Panc1 (cell line): ENCODE results near the gene ADAMTS15. TPM values are rescaled to one million over a fixed set of nuclear protein-coding genes. Genes with fewer than 3 reads are reported as not detected.

Experiments
- ATAC-seq: fragments of 200-7000 bp; cut with Tn5 transposase; 2 replicates; pipeline ENCODE4 v1.9.1; 2020; ENCODE audit warnings: mild to moderate bottlenecking, moderate library complexity
- BruUV-seq: library from RNA; stranded (reverse); fragments of 400-500 nt; replicated peaks from 2 replicates; lab custom pipeline; 2021; lab: Mats Ljungman, UMichigan
- CTCF ChIA-PET: fragments of 300-600 bp; sonication (Branson Sonifier 250); formaldehyde crosslinking; loops from one replicate; lab custom pipeline; 2022; ENCODE audit warnings: antibody characterized with exemption; lab: Charles Lee
- POLR2A ChIA-PET: fragments of 300-600 bp; sonication (Branson Sonifier 250); formaldehyde crosslinking; loops from one replicate; lab custom pipeline; 2022; ENCODE audit warnings: antibody characterized with exemption; lab: Charles Lee
- DNase-seq: peaks from one replicate; pipeline ENCODE4 v3.0.0-alpha.2; 2010; ENCODE audit warnings: low read depth, low spot score
- H3K27ac ChIP-seq: 2 replicates; pipeline ENCODE4 v1.5.1; 2011; ENCODE audit warnings: mild to moderate bottlenecking, low read length, inconsistent platforms
- H3K27me3 ChIP-seq: fragments of 200-500 bp; sonication (Bioruptor generic); 2 replicates; pipeline ENCODE4 v1.6.0; 2014; ENCODE audit warnings: low read length, inconsistent platforms; ENCODE audit not compliant: control insufficient read depth, insufficient read depth
- H3K36me3 ChIP-seq: fragments of 200-500 bp; sonication (Bioruptor generic); 2 replicates; pipeline ENCODE4 v1.5.1; 2014; ENCODE audit warnings: inconsistent platforms, mild to moderate bottlenecking, low read length, moderate library complexity; ENCODE audit not compliant: control insufficient read depth, insufficient read depth
- H3K4me1 ChIP-seq: 2 replicates; pipeline ENCODE4 v1.5.1; 2011; ENCODE audit warnings: inconsistent platforms, mild to moderate bottlenecking, low read length, moderate library complexity; ENCODE audit not compliant: control insufficient read depth, insufficient read depth
- H3K4me3 ChIP-seq, 2 experiments: 2 replicates each; pipeline ENCODE4 v1.5.1; 2011 to 2012; ENCODE audit warnings: low read depth in 2 of 2, low read length in 2 of 2, mild to moderate bottlenecking in 2 of 2, inconsistent platforms in 1 of 2, moderate library complexity in 1 of 2
- H3K9me3 ChIP-seq: fragments of 200-500 bp; sonication (Bioruptor generic); 2 replicates; pipeline ENCODE4 v1.5.1; 2014; ENCODE audit warnings: low read depth, mild to moderate bottlenecking, inconsistent platforms, low read length, moderate library complexity; ENCODE audit not compliant: control insufficient read depth, insufficient read depth
- CTCF ChIP-seq: fragments of 450-650 bp; IDR thresholded peaks from 2 replicates; pipeline ENCODE4 v1.5.1; 2017; ENCODE audit warnings: mild to moderate bottlenecking
- POLR2AphosphoS5 ChIP-seq: IDR thresholded peaks from 2 replicates; pipeline ENCODE4 v1.6.1; 2012; ENCODE audit warnings: mild to moderate bottlenecking, low read depth, low read length, moderate library complexity
- SIN3A ChIP-seq: IDR thresholded peaks from 2 replicates; pipeline ENCODE4 v1.6.1; 2012; ENCODE audit warnings: low read depth, mild to moderate bottlenecking, low read length, moderate library complexity, borderline replicate concordance; ENCODE audit not compliant: insufficient read depth
- TCF7L2 ChIP-seq: IDR thresholded peaks from 2 replicates; pipeline ENCODE4 v1.6.1; 2011; ENCODE audit warnings: mild to moderate bottlenecking, low read depth, low read length, inconsistent platforms
- in situ Hi-C: cut with HindIII; loops from 2 replicates; pipeline ENCODE4 v1.10.0; 2016; ENCODE audit warnings: low sequenced_read_pairs, low pct_unique_long_range_greater_than_20kb
- intact Hi-C: fragments of 100-400 bp; cut with micrococcal nuclease; formaldehyde crosslinking; loops from one replicate; pipeline ENCODE4 v1.10.0; 2022; ENCODE audit not compliant: unreplicated experiment
- total RNA-seq: library from RNA; stranded (reverse); gene quantifications from one replicate; pipeline ENCODE4 v1.2.1, GENCODE V29; 2021; ENCODE audit not compliant: unreplicated experiment
- TF ChIP-seq, protein P1 (sequence below), 2 experiments: IDR thresholded peaks; 2 replicates each; pipeline ENCODE4 v1.6.1; 2011 to 2012; ENCODE audit warnings: low read depth in 2 of 2, control low read depth in 1 of 2, low read length in 1 of 2, mild to moderate bottlenecking in 1 of 2, moderate library complexity in 1 of 2; ENCODE audit not compliant: insufficient read depth in 1 of 2

Gene ADAMTS15
- total RNA-seq, 1 experiment from 2014 or later, result 39.9 TPM

DNA sequence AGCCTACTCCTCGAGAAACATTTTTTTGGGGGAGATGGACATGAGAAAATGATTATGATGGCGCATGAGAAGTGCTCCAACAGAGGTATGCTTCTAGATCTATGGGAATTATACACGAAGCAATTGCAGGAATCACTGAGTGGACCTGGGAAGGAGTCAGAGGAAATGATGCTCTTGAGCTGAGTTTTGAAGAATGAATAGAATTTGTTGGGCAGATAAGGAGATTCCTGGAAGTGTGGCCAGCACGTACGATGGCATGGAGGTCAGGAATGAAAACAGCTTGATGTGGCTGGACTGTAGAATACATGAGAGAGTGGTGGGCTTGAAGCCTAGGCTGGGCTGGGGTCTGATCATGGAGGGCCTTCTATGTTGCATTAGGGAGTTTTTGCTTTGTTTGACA is 31.7 kb downstream of the ADAMTS15 start:
- Histone ChIP-seq H3K36me3 (no peaks in the 10 kb centered on the region), H3K4me3 (no peak overlapping the region), H3K27me3 (no peaks in the 10 kb centered on the region), H3K9me3 (no peaks in the 10 kb centered on the region), H3K27ac (no peak overlapping the region), H3K4me1 (peaks cover 20% of the 10 kb centered on the region)
- ChIA-PET CTCF (interaction anchor here (1.1 kb wide), 1 partner anchor 382 kb away, joined by 3 read pairs; no protein-coding TSS in a partner anchor), POLR2A (no interaction called here)
- DNase-seq (no peak), ATAC-seq (no peak)
- intact Hi-C loops, result no loop called here
- TF ChIP-seq SIN3A (no peak), TCF7L2 (no peak), CTCF (no peak)
- TF ChIP-seq, protein P1, sequence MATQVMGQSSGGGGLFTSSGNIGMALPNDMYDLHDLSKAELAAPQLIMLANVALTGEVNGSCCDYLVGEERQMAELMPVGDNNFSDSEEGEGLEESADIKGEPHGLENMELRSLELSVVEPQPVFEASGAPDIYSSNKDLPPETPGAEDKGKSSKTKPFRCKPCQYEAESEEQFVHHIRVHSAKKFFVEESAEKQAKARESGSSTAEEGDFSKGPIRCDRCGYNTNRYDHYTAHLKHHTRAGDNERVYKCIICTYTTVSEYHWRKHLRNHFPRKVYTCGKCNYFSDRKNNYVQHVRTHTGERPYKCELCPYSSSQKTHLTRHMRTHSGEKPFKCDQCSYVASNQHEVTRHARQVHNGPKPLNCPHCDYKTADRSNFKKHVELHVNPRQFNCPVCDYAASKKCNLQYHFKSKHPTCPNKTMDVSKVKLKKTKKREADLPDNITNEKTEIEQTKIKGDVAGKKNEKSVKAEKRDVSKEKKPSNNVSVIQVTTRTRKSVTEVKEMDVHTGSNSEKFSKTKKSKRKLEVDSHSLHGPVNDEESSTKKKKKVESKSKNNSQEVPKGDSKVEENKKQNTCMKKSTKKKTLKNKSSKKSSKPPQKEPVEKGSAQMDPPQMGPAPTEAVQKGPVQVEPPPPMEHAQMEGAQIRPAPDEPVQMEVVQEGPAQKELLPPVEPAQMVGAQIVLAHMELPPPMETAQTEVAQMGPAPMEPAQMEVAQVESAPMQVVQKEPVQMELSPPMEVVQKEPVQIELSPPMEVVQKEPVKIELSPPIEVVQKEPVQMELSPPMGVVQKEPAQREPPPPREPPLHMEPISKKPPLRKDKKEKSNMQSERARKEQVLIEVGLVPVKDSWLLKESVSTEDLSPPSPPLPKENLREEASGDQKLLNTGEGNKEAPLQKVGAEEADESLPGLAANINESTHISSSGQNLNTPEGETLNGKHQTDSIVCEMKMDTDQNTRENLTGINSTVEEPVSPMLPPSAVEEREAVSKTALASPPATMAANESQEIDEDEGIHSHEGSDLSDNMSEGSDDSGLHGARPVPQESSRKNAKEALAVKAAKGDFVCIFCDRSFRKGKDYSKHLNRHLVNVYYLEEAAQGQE (IDR thresholded peaks at IDR 0.05; ENCODE audit: insufficient read depth in 1 of 2, low read depth in 2 of 2, low read length in 1 of 2), result no peak
- no TSS peak for BruUV-seq
- in situ Hi-C loops, result no loop called here

DNA sequence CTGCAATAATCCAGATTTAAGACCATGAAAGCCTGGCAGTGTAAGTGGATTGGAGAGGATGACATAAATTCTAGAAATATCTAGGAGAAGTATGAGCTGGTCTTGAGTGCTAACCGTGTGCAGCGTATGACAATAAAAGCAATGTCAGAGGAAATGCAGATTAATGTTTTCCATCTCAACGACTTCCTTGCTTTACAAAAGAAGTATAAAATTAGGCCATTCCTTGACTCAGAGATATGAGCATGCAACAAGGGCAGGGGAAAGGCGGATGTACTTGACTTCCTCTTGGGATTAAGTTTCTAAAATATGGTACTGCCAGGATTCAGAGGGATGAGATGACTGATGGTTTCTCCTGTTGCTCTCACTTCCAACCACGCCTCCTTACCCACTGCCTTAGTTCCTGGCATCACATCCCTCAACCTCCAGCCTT is 32.3 kb downstream of the ADAMTS15 start:
- DNase-seq, result no peak
- BruUV-seq, result no TSS peak
- Histone ChIP-seq H3K27ac (no peak overlapping the region; the same call in 1 of the 2 replicates), H3K4me1 (peaks cover 20% of the 10 kb centered on the region), H3K4me3 (no peak overlapping the region), H3K27me3 (no peaks in the 10 kb centered on the region), H3K36me3 (no peaks in the 10 kb centered on the region), H3K9me3 (no peaks in the 10 kb centered on the region)
- POLR2A ChIA-PET, result no interaction called here
- CTCF ChIA-PET, result interaction anchor here (1.1 kb wide), 1 partner anchor 381 kb away, joined by 3 read pairs; no protein-coding TSS in a partner anchor
- in situ Hi-C loops, result no loop called here
- no peak for ATAC-seq
- TF ChIP-seq SIN3A, result no peak
- no peak for TF ChIP-seq TCF7L2
- TF ChIP-seq POLR2AphosphoS5, result no peak
- TF ChIP-seq, protein P1 (IDR thresholded peaks at IDR 0.05; ENCODE audit: insufficient read depth in 1 of 2, low read depth in 2 of 2, low read length in 1 of 2), result no peak
- intact Hi-C loops, result no loop called here
